ENCODE results near the gene DYRK1A.
"Not testable (repeated sequence)": the region's sequence is repeated elsewhere in the genome, so short reads cannot be mapped to it uniquely, and the experiment has no call there.

The DYRK1A gene

GRCh38 chr21:37484535-37485474 lies 118.2 kb downstream of the DYRK1A start:
- DNase-seq (ENCODE audit: low read depth) = no peak

GRCh38 chr21:37489553-37489952 lies 123.0 kb downstream of the DYRK1A start:
- no peak for DNase-seq (ENCODE audit: low read depth)

GRCh38 chr21:37490084-37490483 lies 123.5 kb downstream of the DYRK1A start:
- no peak for DNase-seq (ENCODE audit: low read depth)

DNA sequence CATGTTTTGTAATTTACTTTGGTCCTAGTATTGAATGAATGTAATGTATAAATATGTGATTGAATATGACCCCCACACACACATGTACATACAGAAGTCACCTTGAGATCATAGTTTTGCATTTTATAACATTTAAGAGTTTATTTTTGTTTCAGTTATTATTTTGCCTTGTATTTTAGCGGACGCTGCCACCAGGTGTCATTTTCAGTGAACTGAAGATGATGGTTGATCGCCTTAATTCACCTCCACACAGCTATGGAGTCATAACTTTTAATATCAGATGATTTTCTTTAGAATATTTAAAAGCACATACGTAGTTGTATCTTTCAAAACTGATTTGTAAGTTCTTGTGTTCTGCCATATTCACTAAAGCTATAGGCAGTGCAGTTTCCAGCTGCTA lies 130.4 kb downstream of the DYRK1A start:
- no peak for DNase-seq (ENCODE audit: low read depth)

GRCh38 chr21:37498664-37499063 lies 132.1 kb downstream of the DYRK1A start:
- DNase-seq (ENCODE audit: low read depth) = no peak

DNA sequence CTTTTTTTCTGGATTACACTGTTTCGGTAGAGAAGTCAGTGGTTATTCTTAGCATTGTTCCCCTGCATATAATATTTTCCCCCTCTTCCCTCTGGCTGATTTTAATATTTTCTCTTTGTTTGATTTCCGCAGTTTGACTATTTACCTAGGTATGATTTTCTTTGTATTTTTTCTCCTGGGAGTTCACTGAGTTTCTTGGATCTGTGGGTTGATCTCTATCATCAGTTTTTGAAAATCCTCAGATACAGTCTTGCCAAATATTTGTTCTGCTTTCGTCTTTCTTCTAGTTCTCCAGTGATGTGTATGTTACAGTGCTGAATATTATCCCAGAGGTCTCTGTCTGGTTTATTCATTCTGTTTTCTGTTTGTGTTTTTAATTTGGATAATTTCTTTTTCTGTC lies 136.4 kb downstream of the DYRK1A start:
- DNase-seq (ENCODE audit: low read depth) = no peak

GRCh38 chr21:37503848-37504467 lies 137.4 kb downstream of the DYRK1A start:
- no peak for DNase-seq (ENCODE audit: low read depth)

- DNase-seq (ENCODE audit: low read depth) = no peak
Measured at GRCh38 chr21:37505963-37506362, 139.4 kb downstream of the DYRK1A start.

- DNase-seq (ENCODE audit: low read depth) = no peak
Measured at GRCh38 chr21:37507716-37508115, 141.1 kb downstream of the DYRK1A start.

- DNase-seq (ENCODE audit: low read depth) = no peak
Measured at GRCh38 chr21:37508341-37508740, 141.8 kb downstream of the DYRK1A start.

DNA sequence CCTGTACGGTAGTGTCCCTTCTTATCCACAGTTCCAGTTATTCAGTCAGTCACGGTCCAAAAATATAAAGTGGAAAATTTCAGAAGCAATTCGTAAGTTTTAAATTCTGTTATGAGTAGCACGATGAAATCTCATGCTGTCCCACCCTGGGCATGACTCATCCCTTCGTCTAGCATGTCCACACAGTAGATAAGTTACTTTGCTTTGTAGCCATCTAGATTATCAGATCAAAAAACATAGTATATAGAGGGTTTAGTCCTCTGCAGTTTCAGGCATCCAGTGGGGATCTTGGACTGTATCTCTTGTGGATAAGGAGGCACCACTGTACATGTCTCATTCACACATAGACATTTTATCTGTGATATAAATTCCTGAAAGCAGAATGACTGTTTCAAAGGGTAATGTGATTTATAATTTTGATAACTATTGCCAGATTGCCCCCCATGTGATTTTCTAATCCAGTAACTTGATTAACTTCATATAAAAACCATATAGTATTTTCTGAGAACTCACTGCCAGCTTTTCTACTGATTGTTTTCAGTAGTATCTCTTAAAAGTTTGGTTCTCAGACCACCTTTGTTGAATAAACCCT lies 143.3 kb downstream of the DYRK1A start:
- no peak for DNase-seq (ENCODE audit: low read depth)

- no peak for DNase-seq (ENCODE audit: low read depth)
Measured at GRCh38 chr21:37511848-37512247, 145.3 kb downstream of the DYRK1A start.

DNA sequence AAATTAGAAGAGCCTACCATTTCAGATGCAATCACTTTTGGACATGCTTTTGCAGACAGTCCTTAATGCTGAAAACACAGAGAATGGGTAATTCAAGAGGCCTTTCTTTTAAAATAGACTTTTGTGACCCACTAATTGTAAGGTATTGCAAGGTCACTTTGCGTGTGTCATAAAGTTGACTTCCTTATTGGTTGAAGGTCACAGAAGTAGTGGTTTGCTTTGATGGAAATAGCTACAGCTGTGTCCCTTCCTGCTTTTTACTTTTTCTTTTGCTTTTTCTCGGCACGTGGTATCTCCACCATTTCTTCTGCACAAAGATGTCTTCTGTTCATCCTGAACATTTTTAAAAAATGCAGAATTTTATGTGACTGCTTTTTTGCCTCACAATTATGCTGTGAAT lies 146.8 kb downstream of the DYRK1A start:
- DNase-seq (ENCODE audit: low read depth) = no peak

DNA sequence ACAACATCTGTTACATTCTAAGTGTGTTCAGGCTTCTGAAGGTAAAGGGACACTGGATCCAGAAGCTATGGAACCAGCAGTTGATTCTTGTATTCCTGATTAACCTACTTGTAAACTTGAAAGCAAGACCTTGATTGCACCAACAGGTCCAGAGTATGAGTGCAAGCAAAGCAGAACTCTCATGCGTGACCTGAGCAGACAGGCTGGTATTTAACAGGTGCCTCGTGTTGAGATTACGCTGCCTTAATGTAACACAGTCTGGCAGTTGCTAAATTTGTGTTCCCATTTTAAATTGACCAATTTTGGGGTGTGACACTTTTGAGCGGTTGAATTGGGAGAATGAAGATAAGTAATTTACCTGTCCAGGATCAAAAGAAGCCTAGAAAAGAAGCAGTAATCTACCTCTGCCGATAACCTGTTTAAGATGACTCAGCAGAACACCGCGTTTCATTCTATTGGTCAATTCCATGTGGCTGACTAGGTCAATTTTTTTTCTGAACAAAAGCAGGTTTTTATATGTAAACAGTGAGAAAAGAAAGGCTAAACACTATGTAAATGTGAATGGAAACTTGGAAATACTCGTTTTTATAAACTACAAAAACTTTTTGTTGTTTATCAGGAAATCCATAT lies 147.6 kb downstream of the DYRK1A start:
- no peak for DNase-seq (ENCODE audit: low read depth)

DNA sequence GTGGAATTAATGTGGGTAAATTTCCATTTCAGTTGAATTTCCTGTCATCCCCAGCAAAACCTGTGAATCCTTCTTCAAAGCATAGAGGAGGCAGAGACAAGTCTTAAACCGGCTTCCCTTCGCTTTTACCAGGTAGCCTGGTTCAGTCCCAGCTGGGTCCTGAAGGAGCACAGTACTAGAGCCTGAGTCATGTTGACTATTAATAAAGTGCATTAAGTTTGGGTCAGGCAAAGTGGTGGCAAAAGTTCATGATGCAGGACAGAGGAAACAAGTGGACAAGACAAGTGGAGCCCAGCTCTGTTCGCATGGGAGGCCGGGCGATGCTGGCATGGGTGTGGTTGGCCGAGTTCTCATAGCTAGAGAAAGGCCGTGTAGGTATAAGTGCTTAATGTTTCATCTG lies 150.4 kb downstream of the DYRK1A start:
- no peak for DNase-seq (ENCODE audit: low read depth)

DNA sequence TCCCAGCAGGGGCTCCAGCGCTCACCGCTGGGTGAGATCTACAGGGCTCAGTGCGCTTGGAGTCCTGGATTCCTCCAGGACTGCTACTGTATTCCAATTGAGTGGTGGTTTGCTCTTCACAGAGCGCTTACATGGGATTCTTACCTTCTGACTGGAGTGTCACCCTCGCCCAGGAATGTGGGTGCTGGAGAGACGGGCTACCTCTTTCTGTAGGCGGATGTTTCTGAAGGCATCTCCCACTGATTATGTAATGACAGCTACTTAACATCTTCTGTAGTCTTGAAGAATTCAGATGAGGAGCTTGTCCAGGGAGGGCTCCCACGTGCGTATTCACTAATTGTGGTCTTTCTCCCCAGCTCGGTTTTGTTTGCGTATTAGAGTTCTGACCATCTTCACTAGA lies 154.2 kb downstream of the DYRK1A start:
- DNase-seq (ENCODE audit: low read depth) = no peak

GRCh38 chr21:37521658-37522057 lies 155.1 kb downstream of the DYRK1A start:
- DNase-seq (ENCODE audit: low read depth) = no peak

DNA sequence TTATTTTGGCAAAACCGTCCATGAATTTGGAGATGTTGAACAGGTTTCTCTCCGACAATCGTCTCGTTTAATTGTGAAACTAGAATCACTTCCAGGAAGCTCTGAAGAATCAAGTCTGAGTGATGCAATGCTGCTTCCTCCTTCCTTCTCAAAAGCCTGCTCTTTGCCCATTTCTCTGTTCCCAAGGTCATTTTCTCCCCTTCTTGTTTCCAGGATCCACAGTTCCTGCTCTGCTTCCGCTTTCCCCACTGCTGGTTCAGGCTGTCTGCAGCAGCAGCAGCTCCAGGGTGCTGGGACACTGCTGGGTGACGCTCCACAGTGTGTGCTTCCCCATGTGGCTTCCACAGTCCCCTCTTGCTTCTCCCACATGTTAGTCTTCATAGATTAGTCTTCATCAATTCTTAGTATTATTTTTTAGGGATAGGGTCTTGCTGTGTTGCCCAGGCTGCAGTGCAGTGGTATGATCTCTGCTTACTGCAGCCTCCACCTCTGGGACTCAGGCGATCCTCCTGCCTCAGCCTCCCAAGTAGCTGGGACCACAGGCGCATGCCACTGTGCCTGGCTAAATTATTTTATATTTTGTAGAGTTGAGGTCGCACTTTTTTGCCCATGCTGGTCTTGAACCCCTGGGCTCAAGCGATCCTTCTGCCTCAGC lies 156.2 kb downstream of the DYRK1A start:
- DNase-seq (ENCODE audit: low read depth) = no peak

DNA sequence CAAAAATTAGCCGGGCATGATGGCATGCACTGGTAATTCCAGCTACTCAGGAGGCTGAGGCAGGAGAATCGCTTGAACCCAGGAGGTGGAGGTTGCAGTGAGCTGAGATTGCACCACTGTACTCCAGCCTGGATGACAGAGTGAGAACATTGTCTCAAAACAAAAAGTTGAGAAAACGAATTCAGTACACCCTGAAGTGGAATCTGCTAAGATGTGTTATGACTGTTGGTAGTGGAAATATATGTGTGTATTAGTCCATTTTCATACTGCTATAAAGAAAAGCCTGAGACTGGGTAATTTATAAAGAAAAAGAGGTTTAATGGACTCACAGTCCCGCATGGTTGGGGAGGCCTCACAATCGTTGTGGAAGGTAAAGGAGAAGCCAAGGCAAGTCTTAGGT lies 158.4 kb downstream of the DYRK1A start:
- not testable (repeated sequence) for DNase-seq (ENCODE audit: low read depth)

GRCh38 chr21:37525810-37526209 lies 159.2 kb downstream of the DYRK1A start:
- no peak for DNase-seq (ENCODE audit: low read depth)

- no peak for DNase-seq (ENCODE audit: low read depth)
Measured at GRCh38 chr21:37527103-37527502, 160.5 kb downstream of the DYRK1A start.

- DNase-seq (ENCODE audit: low read depth) = no peak
Measured at GRCh38 chr21:37527716-37528115, 161.1 kb downstream of the DYRK1A start.

Measured in stimulated activated CD8-positive, alpha-beta memory T cell treated with anti-CD3 and anti-CD28 coated beads, Interleukin-15, amount 100 ng/mL, for 1 hour (primary cell).